ENCODE measurements around the gene DUS2. TPM values are rescaled to one million over a fixed set of nuclear protein-coding genes. Genes with fewer than 3 reads are reported as not detected.

DUS2 gene
- total RNA-seq, 1 experiment from 2014 or later: 33.6 TPM

GRCh38 chr16:68070249-68070730, 47.2 kb downstream of the DUS2 start:
- CTCF ChIA-PET: interaction anchor here (1.8 kb wide), 1 partner anchor 15 kb away, joined by 4 read pairs; the partner anchor contains the start of gene NFATC3
- intact Hi-C loops (cut with micrococcal nuclease; ENCODE audit: unreplicated experiment): no loop called here
- Histone ChIP-seq H3K9me3 (no peaks in the 10 kb centered on the region), H3K27me3 (replicated peaks; ENCODE audit: control insufficient read depth, insufficient read depth, low read length) (no peaks in the 10 kb centered on the region), H3K4me3 (ENCODE audit: low read depth, low read length) (no peak overlapping the region), H3K36me3 (ENCODE audit: control insufficient read depth, insufficient read depth, low read length) (peaks cover 4% of the 10 kb centered on the region), H3K4me1 (peaks cover 10% of the 10 kb centered on the region)
- DNase-seq: no peak
- no peak overlapping the region for H3K4me3 Mint-ChIP-seq (ENCODE audit: unreplicated experiment)
- BruUV-seq (replicated peaks): no TSS peak
- H3K9me3 Mint-ChIP-seq (ENCODE audit: unreplicated experiment): no peaks in the 10 kb centered on the region
- POLR2A ChIA-PET: no interaction called here
- H3K36me3 Mint-ChIP-seq (ENCODE audit: insufficient read depth, unreplicated experiment): peaks cover 38% of the 10 kb centered on the region
- peaks cover 14% of the 10 kb centered on the region for H3K4me1 Mint-ChIP-seq (ENCODE audit: low read depth, unreplicated experiment)
- TF ChIP-seq CTCF (IDR thresholded peaks at IDR 0.05; ENCODE audit: insufficient read depth in 1 of 2, low read depth in 1 of 2, low read length in 1 of 2, severe bottlenecking in 1 of 2, unreplicated experiment in 1 of 2): no peak
- no peaks in the 10 kb centered on the region for H3K27me3 Mint-ChIP-seq (ENCODE audit: insufficient read depth, unreplicated experiment)
- H3K27ac Mint-ChIP-seq (ENCODE audit: unreplicated experiment): no peak overlapping the region

GRCh38 chr16:68070806-68071517, 47.9 kb downstream of the DUS2 start:
- Mint-ChIP-seq H3K4me1 (ENCODE audit: low read depth, unreplicated experiment) (peaks cover 7% of the 10 kb centered on the region), H3K4me3 (ENCODE audit: unreplicated experiment) (no peak overlapping the region), H3K9me3 (ENCODE audit: unreplicated experiment) (no peaks in the 10 kb centered on the region), H3K36me3 (ENCODE audit: insufficient read depth, unreplicated experiment) (peaks cover 34% of the 10 kb centered on the region), H3K27ac (ENCODE audit: unreplicated experiment) (no peak overlapping the region), H3K27me3 (ENCODE audit: insufficient read depth, unreplicated experiment) (no peaks in the 10 kb centered on the region)
- H3K36me3 ChIP-seq (ENCODE audit: control insufficient read depth, insufficient read depth, low read length): peaks cover 5% of the 10 kb centered on the region
- no TSS peak for BruUV-seq (replicated peaks)
- DNase-seq: no peak
- no peaks in the 10 kb centered on the region for H3K27me3 ChIP-seq (replicated peaks; ENCODE audit: control insufficient read depth, insufficient read depth, low read length)
- POLR2A ChIA-PET: interaction anchor here (0.9 kb wide), 1 partner anchor 13 kb away, joined by 5 read pairs; no protein-coding TSS in a partner anchor
- TF ChIP-seq CTCF (IDR thresholded peaks at IDR 0.05; ENCODE audit: insufficient read depth in 1 of 2, low read depth in 1 of 2, low read length in 1 of 2, severe bottlenecking in 1 of 2, unreplicated experiment in 1 of 2): no peak
- CTCF ChIA-PET: interaction anchor here (0.5 to 1.8 kb wide), 3 partner anchors 14 to 80 kb away, joined by 3 to 4 read pairs (median 4); partner anchors contain the start of genes DPEP2 and NFATC3
- no peaks in the 10 kb centered on the region for H3K9me3 ChIP-seq
- peaks cover 3% of the 10 kb centered on the region for H3K4me1 ChIP-seq
- intact Hi-C loops (cut with micrococcal nuclease; ENCODE audit: unreplicated experiment): no loop called here
- H3K4me3 ChIP-seq (ENCODE audit: low read depth, low read length): no peak overlapping the region

- POLR2A ChIA-PET: interaction anchor here (0.9 kb wide), 1 partner anchor 13 kb away, joined by 5 read pairs; no protein-coding TSS in a partner anchor
Observed at GRCh38 chr16:68071518-68071901, 48.4 kb downstream of the DUS2 start.

More at GRCh38 chr16:68071518-68071901, 48.4 kb downstream of the DUS2 start:
- DNase-seq: no peak
- no peak overlapping the region for H3K4me3 Mint-ChIP-seq (ENCODE audit: unreplicated experiment)
- BruUV-seq (replicated peaks): no TSS peak
- H3K9me3 Mint-ChIP-seq (ENCODE audit: unreplicated experiment): no peaks in the 10 kb centered on the region
- no peak overlapping the region for H3K4me3 ChIP-seq (ENCODE audit: low read depth, low read length)
- H3K27me3 Mint-ChIP-seq (ENCODE audit: insufficient read depth, unreplicated experiment): no peaks in the 10 kb centered on the region
- no peak overlapping the region for H3K27ac Mint-ChIP-seq (ENCODE audit: unreplicated experiment)
- peaks cover 2% of the 10 kb centered on the region for H3K4me1 Mint-ChIP-seq (ENCODE audit: low read depth, unreplicated experiment)
- peaks cover 9% of the 10 kb centered on the region for H3K36me3 ChIP-seq (ENCODE audit: control insufficient read depth, insufficient read depth, low read length)
- no peak for TF ChIP-seq CTCF (IDR thresholded peaks at IDR 0.05; ENCODE audit: insufficient read depth in 1 of 2, low read depth in 1 of 2, low read length in 1 of 2, severe bottlenecking in 1 of 2, unreplicated experiment in 1 of 2)
- H3K9me3 ChIP-seq: no peaks in the 10 kb centered on the region
- CTCF ChIA-PET: interaction anchor here (0.5 to 1.8 kb wide), 3 partner anchors 14 to 81 kb away, joined by 3 to 4 read pairs (median 4); partner anchors contain the start of genes DPEP2 and NFATC3
- intact Hi-C loops (cut with micrococcal nuclease; ENCODE audit: unreplicated experiment): no loop called here
- peaks cover 34% of the 10 kb centered on the region for H3K36me3 Mint-ChIP-seq (ENCODE audit: insufficient read depth, unreplicated experiment)
- H3K4me1 ChIP-seq: no peaks in the 10 kb centered on the region
- H3K27me3 ChIP-seq (replicated peaks; ENCODE audit: control insufficient read depth, insufficient read depth, low read length): no peaks in the 10 kb centered on the region

Measured in Caco-2 (cell line).